ENCODE data around the gene SIAE.

SIAE gene

DNA sequence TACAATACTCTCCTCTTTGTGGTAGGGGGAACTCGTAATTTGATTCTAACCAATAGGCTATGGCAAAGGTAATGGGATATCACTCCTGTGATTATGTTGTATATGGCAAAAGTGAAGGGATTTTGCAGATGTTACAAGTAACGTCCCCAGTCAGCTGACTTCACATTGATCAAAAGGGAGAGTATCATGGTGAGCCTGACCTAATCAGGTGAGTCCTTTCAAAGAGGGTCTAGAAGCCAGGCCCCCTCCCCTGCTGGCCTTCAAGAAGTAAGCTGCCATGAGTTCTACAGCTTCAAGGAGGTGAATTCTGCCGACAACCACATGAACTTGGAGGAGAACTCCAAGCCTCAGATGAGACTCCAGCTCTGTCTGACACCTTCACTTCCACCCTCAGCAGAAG, 30.9 kb downstream of the SIAE start:
- no peak for TF ChIP-seq ZC3H10 (CRISPR knock-in tag; IDR thresholded peaks at IDR 0.05)
- no peak for TF ChIP-seq ESRRG (CRISPR knock-in tag; IDR thresholded peaks at IDR 0.05)
- no peak for TF ChIP-seq ARNTL (CRISPR knock-in tag; IDR thresholded peaks at IDR 0.05; ENCODE audit: borderline replicate concordance, low read depth)
- no peak for TF ChIP-seq TOX (CRISPR knock-in tag; IDR thresholded peaks at IDR 0.05; ENCODE audit: borderline replicate concordance)
- TF ChIP-seq, protein P1, sequence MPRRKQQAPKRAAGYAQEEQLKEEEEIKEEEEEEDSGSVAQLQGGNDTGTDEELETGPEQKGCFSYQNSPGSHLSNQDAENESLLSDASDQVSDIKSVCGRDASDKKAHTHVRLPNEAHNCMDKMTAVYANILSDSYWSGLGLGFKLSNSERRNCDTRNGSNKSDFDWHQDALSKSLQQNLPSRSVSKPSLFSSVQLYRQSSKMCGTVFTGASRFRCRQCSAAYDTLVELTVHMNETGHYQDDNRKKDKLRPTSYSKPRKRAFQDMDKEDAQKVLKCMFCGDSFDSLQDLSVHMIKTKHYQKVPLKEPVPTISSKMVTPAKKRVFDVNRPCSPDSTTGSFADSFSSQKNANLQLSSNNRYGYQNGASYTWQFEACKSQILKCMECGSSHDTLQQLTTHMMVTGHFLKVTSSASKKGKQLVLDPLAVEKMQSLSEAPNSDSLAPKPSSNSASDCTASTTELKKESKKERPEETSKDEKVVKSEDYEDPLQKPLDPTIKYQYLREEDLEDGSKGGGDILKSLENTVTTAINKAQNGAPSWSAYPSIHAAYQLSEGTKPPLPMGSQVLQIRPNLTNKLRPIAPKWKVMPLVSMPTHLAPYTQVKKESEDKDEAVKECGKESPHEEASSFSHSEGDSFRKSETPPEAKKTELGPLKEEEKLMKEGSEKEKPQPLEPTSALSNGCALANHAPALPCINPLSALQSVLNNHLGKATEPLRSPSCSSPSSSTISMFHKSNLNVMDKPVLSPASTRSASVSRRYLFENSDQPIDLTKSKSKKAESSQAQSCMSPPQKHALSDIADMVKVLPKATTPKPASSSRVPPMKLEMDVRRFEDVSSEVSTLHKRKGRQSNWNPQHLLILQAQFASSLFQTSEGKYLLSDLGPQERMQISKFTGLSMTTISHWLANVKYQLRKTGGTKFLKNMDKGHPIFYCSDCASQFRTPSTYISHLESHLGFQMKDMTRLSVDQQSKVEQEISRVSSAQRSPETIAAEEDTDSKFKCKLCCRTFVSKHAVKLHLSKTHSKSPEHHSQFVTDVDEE (CRISPR knock-in tag; IDR thresholded peaks at IDR 0.05): no peak
- no peak for TF ChIP-seq GLIS3 (CRISPR knock-in tag; IDR thresholded peaks at IDR 0.05)
- TF ChIP-seq SNAI2 (CRISPR knock-in tag; IDR thresholded peaks at IDR 0.05): no peak
- no peak for TF ChIP-seq TCF4 (CRISPR knock-in tag; IDR thresholded peaks at IDR 0.05; ENCODE audit: borderline replicate concordance)
- TF ChIP-seq, protein P2, sequence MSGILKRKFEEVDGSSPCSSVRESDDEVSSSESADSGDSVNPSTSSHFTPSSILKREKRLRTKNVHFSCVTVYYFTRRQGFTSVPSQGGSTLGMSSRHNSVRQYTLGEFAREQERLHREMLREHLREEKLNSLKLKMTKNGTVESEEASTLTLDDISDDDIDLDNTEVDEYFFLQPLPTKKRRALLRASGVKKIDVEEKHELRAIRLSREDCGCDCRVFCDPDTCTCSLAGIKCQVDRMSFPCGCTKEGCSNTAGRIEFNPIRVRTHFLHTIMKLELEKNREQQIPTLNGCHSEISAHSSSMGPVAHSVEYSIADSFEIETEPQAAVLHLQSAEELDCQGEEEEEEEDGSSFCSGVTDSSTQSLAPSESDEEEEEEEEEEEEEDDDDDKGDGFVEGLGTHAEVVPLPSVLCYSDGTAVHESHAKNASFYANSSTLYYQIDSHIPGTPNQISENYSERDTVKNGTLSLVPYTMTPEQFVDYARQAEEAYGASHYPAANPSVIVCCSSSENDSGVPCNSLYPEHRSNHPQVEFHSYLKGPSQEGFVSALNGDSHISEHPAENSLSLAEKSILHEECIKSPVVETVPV (CRISPR knock-in tag; IDR thresholded peaks at IDR 0.05): no peak
- no peak for TF ChIP-seq ZFP30 (CRISPR knock-in tag; IDR thresholded peaks at IDR 0.05)
- TF ChIP-seq OSR1 (CRISPR knock-in tag; IDR thresholded peaks at IDR 0.05): no peak
- no peak for TF ChIP-seq BACH2 (CRISPR knock-in tag; IDR thresholded peaks at IDR 0.05; ENCODE audit: borderline replicate concordance)
- TF ChIP-seq, protein P3, sequence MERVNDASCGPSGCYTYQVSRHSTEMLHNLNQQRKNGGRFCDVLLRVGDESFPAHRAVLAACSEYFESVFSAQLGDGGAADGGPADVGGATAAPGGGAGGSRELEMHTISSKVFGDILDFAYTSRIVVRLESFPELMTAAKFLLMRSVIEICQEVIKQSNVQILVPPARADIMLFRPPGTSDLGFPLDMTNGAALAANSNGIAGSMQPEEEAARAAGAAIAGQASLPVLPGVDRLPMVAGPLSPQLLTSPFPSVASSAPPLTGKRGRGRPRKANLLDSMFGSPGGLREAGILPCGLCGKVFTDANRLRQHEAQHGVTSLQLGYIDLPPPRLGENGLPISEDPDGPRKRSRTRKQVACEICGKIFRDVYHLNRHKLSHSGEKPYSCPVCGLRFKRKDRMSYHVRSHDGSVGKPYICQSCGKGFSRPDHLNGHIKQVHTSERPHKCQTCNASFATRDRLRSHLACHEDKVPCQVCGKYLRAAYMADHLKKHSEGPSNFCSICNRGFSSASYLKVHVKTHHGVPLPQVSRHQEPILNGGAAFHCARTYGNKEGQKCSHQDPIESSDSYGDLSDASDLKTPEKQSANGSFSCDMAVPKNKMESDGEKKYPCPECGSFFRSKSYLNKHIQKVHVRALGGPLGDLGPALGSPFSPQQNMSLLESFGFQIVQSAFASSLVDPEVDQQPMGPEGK (CRISPR knock-in tag; IDR thresholded peaks at IDR 0.05; ENCODE audit: borderline replicate concordance): no peak
- no peak for TF ChIP-seq ZNF8 (CRISPR knock-in tag; IDR thresholded peaks at IDR 0.05)
- TF ChIP-seq CSDC2 (CRISPR knock-in tag; IDR thresholded peaks at IDR 0.05): no peak
- TF ChIP-seq ZNF70 (CRISPR knock-in tag; IDR thresholded peaks at IDR 0.05): no peak
- ATAC-seq: no peak

DNA sequence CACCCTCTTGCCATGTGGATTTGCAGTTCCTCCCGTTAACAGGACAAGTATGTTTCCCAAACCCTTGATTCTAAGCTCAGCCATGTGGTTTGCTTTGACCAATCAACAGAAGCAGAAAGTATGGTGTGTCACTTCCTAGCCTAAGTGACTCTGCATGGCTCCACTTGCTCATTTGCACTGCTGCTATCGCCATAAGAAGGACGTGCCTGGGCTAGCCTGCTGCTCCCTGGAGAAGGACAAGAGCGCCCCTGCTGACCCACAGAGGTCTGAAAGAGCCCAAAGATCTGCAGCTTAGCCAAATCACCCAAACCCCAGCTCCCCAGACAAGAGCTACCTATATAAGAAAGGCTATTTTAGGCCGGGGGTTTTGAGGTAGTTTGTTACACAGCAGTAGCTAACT, 32.9 kb downstream of the SIAE start:
- TF ChIP-seq, protein P2 (CRISPR knock-in tag; IDR thresholded peaks at IDR 0.05): no peak
- TF ChIP-seq ISL1 (CRISPR knock-in tag; IDR thresholded peaks at IDR 0.05) (no peak), TOX (CRISPR knock-in tag; IDR thresholded peaks at IDR 0.05; ENCODE audit: borderline replicate concordance) (no peak)
- ATAC-seq: no peak

DNA sequence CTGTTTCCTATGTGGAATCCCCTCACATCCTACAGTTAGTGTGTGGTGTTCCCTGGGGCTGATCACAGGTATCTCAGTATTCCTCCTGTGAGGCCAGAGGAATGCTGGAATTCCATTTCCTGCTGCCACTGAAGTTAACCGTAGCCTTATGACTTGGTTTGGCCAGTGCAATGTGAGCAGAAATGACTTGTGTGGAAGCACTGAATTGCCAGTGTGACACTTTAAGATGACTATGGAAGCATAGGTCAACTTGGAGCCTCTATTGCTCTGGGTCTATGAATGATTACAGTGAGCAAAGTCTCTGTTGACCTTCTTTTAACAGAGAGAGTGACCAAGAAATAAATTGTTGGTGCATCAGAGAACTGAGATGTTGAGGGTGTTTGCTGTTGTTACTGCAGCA, 34.4 kb downstream of the SIAE start:
- TF ChIP-seq, protein P4, sequence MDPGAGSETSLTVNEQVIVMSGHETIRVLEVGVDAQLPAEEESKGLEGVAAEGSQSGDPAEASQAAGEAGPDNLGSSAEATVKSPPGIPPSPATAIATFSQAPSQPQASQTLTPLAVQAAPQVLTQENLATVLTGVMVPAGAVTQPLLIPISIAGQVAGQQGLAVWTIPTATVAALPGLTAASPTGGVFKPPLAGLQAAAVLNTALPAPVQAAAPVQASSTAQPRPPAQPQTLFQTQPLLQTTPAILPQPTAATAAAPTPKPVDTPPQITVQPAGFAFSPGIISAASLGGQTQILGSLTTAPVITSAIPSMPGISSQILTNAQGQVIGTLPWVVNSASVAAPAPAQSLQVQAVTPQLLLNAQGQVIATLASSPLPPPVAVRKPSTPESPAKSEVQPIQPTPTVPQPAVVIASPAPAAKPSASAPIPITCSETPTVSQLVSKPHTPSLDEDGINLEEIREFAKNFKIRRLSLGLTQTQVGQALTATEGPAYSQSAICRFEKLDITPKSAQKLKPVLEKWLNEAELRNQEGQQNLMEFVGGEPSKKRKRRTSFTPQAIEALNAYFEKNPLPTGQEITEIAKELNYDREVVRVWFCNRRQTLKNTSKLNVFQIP (CRISPR knock-in tag; IDR thresholded peaks at IDR 0.05; ENCODE audit: borderline replicate concordance, low read depth): no peak
- TF ChIP-seq, protein P5, sequence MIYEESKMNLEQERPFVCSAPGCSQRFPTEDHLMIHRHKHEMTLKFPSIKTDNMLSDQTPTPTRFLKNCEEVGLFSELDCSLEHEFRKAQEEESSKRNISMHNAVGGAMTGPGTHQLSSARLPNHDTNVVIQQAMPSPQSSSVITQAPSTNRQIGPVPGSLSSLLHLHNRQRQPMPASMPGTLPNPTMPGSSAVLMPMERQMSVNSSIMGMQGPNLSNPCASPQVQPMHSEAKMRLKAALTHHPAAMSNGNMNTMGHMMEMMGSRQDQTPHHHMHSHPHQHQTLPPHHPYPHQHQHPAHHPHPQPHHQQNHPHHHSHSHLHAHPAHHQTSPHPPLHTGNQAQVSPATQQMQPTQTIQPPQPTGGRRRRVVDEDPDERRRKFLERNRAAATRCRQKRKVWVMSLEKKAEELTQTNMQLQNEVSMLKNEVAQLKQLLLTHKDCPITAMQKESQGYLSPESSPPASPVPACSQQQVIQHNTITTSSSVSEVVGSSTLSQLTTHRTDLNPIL (CRISPR knock-in tag; IDR thresholded peaks at IDR 0.05; ENCODE audit: low read depth): no peak
- TF ChIP-seq ZNF565 (CRISPR knock-in tag; conservative IDR thresholded peaks at IDR 0.05; ENCODE audit: low read depth): no peak
- TF ChIP-seq, protein P1 (CRISPR knock-in tag; IDR thresholded peaks at IDR 0.05): no peak
- TF ChIP-seq GLIS3 (CRISPR knock-in tag; IDR thresholded peaks at IDR 0.05): no peak
- no peak for TF ChIP-seq CSDC2 (CRISPR knock-in tag; IDR thresholded peaks at IDR 0.05)
- no peak for TF ChIP-seq SNAI2 (CRISPR knock-in tag; IDR thresholded peaks at IDR 0.05)
- TF ChIP-seq ESRRG (CRISPR knock-in tag; IDR thresholded peaks at IDR 0.05): no peak
- no peak for TF ChIP-seq RARB (CRISPR knock-in tag; IDR thresholded peaks at IDR 0.05)
- TF ChIP-seq ZFP30 (CRISPR knock-in tag; IDR thresholded peaks at IDR 0.05): no peak
- ATAC-seq: no peak

Measured in SK-N-SH treated with all-trans-retinoic acid at 6 μM for 48 hours (cell line).